IMR-90 (cell line): ENCODE data around the gene SIK3.

Source experiments
- CEBPB ChIP-seq: IDR thresholded peaks from 2 replicates; pipeline ENCODE4 v1.6.1; 2012; ENCODE audit warnings: low read depth, low read length, improper control_type of control experiment
- CHD1 ChIP-seq: IDR thresholded peaks from 2 replicates; pipeline ENCODE4 v1.6.1; 2012; ENCODE audit warnings: low read depth, low read length, improper control_type of control experiment
- FOS ChIP-seq: fragments of 150-350 bp; IDR thresholded peaks from 2 replicates; pipeline ENCODE4 v1.6.1; 2016; ENCODE audit warnings: low read depth, low read length
- MXI1 ChIP-seq: IDR thresholded peaks from 2 replicates; pipeline ENCODE4 v1.6.1; 2012; ENCODE audit warnings: low read depth, mild to moderate bottlenecking, low read length, moderate library complexity, borderline replicate concordance
- NFE2L2 ChIP-seq: fragments of 150-350 bp; IDR thresholded peaks from 2 replicates; pipeline ENCODE4 v1.6.1; 2016; ENCODE audit warnings: low read depth, mild to moderate bottlenecking, low read length
- POLR2A ChIP-seq: IDR thresholded peaks from 2 replicates; pipeline ENCODE4 v1.6.1; 2012; ENCODE audit warnings: mild to moderate bottlenecking, low read depth, low read length
- RAD21 ChIP-seq: IDR thresholded peaks from 2 replicates; pipeline ENCODE4 v1.6.1; 2012; ENCODE audit warnings: low read length, improper control_type of control experiment
- RCOR1 ChIP-seq: IDR thresholded peaks from 2 replicates; pipeline ENCODE4 v1.6.1; 2012; ENCODE audit warnings: mild to moderate bottlenecking, low read length, improper control_type of control experiment; ENCODE audit not compliant: insufficient replicate concordance
- RFX5 ChIP-seq: IDR thresholded peaks from 2 replicates; pipeline ENCODE4 v1.8.0; 2012; ENCODE audit warnings: low read depth, mild to moderate bottlenecking, low read length, moderate library complexity
- TF ChIP-seq, protein P1 (sequence below): conservative IDR thresholded peaks from 2 replicates; pipeline ENCODE4 v1.5.1; 2012; ENCODE audit warnings: mild to moderate bottlenecking, low read depth, low read length, improper control_type of control experiment

- no peak for TF ChIP-seq POLR2A
- no peak for TF ChIP-seq RFX5
- TF ChIP-seq, protein P1, sequence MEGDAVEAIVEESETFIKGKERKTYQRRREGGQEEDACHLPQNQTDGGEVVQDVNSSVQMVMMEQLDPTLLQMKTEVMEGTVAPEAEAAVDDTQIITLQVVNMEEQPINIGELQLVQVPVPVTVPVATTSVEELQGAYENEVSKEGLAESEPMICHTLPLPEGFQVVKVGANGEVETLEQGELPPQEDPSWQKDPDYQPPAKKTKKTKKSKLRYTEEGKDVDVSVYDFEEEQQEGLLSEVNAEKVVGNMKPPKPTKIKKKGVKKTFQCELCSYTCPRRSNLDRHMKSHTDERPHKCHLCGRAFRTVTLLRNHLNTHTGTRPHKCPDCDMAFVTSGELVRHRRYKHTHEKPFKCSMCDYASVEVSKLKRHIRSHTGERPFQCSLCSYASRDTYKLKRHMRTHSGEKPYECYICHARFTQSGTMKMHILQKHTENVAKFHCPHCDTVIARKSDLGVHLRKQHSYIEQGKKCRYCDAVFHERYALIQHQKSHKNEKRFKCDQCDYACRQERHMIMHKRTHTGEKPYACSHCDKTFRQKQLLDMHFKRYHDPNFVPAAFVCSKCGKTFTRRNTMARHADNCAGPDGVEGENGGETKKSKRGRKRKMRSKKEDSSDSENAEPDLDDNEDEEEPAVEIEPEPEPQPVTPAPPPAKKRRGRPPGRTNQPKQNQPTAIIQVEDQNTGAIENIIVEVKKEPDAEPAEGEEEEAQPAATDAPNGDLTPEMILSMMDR, result no peak
- no peak for TF ChIP-seq CEBPB
- no peak for TF ChIP-seq RCOR1
- no peak for TF ChIP-seq FOS
- no peak for TF ChIP-seq NFE2L2
- no peak for TF ChIP-seq RAD21
- TF ChIP-seq CHD1, result no peak
- no peak for TF ChIP-seq MXI1
These were observed 23.0 kb downstream of the SIK3 start for GRCh38 chr11:117075186-117075585.
